ENCODE measurements around the gene PLAU.
"Not testable (repeated sequence)": the region's sequence is repeated elsewhere in the genome, so short reads cannot be mapped to it uniquely, and the experiment has no call there.

Gene PLAU

GRCh38 chr10:73953665-73954064 lies 42.7 kb downstream of the PLAU start:
- no peak for DNase-seq (ENCODE audit: low spot score)

- no peak for DNase-seq (ENCODE audit: low spot score)
These were observed 43.8 kb downstream of the PLAU start for GRCh38 chr10:73954737-73955136.

GRCh38 chr10:73955719-73956118 lies 44.8 kb downstream of the PLAU start:
- DNase-seq (ENCODE audit: low spot score) = no peak

GRCh38 chr10:73956476-73957359 lies 45.8 kb downstream of the PLAU start:
- DNase-seq (ENCODE audit: low spot score) = peak; percentile 64

- DNase-seq (ENCODE audit: low spot score) = peak; percentile 27
These were observed 48.7 kb downstream of the PLAU start for GRCh38 chr10:73959484-73960243.

GRCh38 chr10:73962386-73962785 lies 51.5 kb downstream of the PLAU start:
- DNase-seq (ENCODE audit: low spot score) = no peak

GRCh38 chr10:73963533-73963932 lies 52.6 kb downstream of the PLAU start:
- DNase-seq (ENCODE audit: low spot score) = not testable (repeated sequence)

- DNase-seq (ENCODE audit: low spot score) = no peak
These were observed 53.8 kb downstream of the PLAU start for GRCh38 chr10:73964743-73965142.

- not testable (repeated sequence) for DNase-seq (ENCODE audit: low spot score)
These were observed 54.4 kb downstream of the PLAU start for GRCh38 chr10:73965267-73965889.

GRCh38 chr10:73965890-73966768 lies 55.2 kb downstream of the PLAU start:
- no peak for DNase-seq (ENCODE audit: low spot score)

- no peak for DNase-seq (ENCODE audit: low spot score)
These were observed 56.1 kb downstream of the PLAU start for GRCh38 chr10:73967022-73967429.
